ENCODE results near the gene TBATA. TPM values are rescaled to one million over a fixed set of nuclear protein-coding genes. Genes with fewer than 3 reads are reported as not detected.

The TBATA gene
- polyA plus RNA-seq, 1 of the 3 experiments (the other 2 are of a cell fraction), result not detected

- H3K36me3 ChIP-seq (replicated peaks in 1 of 2; ENCODE audit: control insufficient read depth in 1 of 2, insufficient read depth in 2 of 2, low read length in 1 of 2), result no peaks in the 10 kb centered on the region
- H2AFZ ChIP-seq (ENCODE audit: low read depth), result no peak overlapping the region
- DNase-seq, result no peak
- no peaks in the 10 kb centered on the region for H3K9me3 ChIP-seq
- H3F3A ChIP-seq (replicated peaks; ENCODE audit: insufficient read depth), result no peaks in the 10 kb centered on the region
- no peak overlapping the region for H3K4me3 ChIP-seq (ENCODE audit: low read depth in 2 of 2, low read length in 1 of 2)
- H3K79me2 ChIP-seq (ENCODE audit: insufficient read depth), result no peaks in the 10 kb centered on the region
- H4K20me1 ChIP-seq (ENCODE audit: insufficient read depth), result no peaks in the 10 kb centered on the region
- TF ChIP-seq TAF1 (IDR thresholded peaks at IDR 0.05; ENCODE audit: borderline replicate concordance, low read depth, low read length) (no peak), NRF1 (IDR thresholded peaks at IDR 0.05; ENCODE audit: low read depth, low read length) (no peak), GATA2 (CRISPR knock-in tag; IDR thresholded peaks at IDR 0.05) (no peak), NFIC (IDR thresholded peaks at IDR 0.05; ENCODE audit: borderline replicate concordance) (no peak), EZH2phosphoT487 (IDR thresholded peaks at IDR 0.05; ENCODE audit: borderline replicate concordance, low read depth) (no peak), RCOR1 (IDR thresholded peaks at IDR 0.05; ENCODE audit: low read length) (no peak), YY1 (IDR thresholded peaks at IDR 0.05; ENCODE audit: low read depth) (no peak), GABPA (IDR thresholded peaks at IDR 0.05; ENCODE audit: low read depth) (no peak), USF2 (IDR thresholded peaks at IDR 0.05; ENCODE audit: borderline replicate concordance, low read depth, low read length) (no peak), PBX3 (IDR thresholded peaks at IDR 0.05) (no peak), CTCF (IDR thresholded peaks at IDR 0.05) (no peak), FOXM1 (IDR thresholded peaks at IDR 0.05; ENCODE audit: low read depth) (no peak), RFX5 (IDR thresholded peaks at IDR 0.05; ENCODE audit: low read length) (no peak), MAX (IDR thresholded peaks at IDR 0.05; ENCODE audit: low read depth) (no peak), MEF2A (IDR thresholded peaks at IDR 0.05; ENCODE audit: borderline replicate concordance, low read depth) (no peak), MXI1 (IDR thresholded peaks at IDR 0.05; ENCODE audit: low read depth, low read length) (no peak), RAD21 (IDR thresholded peaks at IDR 0.05; ENCODE audit: low read length) (no peak), POLR2AphosphoS5 (IDR thresholded peaks at IDR 0.05; ENCODE audit: low read depth, low read length) (no peak)
- TF ChIP-seq, protein P1, sequence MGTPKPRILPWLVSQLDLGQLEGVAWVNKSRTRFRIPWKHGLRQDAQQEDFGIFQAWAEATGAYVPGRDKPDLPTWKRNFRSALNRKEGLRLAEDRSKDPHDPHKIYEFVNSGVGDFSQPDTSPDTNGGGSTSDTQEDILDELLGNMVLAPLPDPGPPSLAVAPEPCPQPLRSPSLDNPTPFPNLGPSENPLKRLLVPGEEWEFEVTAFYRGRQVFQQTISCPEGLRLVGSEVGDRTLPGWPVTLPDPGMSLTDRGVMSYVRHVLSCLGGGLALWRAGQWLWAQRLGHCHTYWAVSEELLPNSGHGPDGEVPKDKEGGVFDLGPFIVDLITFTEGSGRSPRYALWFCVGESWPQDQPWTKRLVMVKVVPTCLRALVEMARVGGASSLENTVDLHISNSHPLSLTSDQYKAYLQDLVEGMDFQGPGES (IDR thresholded peaks at IDR 0.05; ENCODE audit: low read depth, low read length), result no peak
- ChIA-PET POLR2A (no interaction called here), CTCF (interaction anchor here (2.4 kb wide), 1 partner anchor 199 kb away, joined by 14 read pairs; no protein-coding TSS in a partner anchor)
- no peak overlapping the region for H3K4me2 ChIP-seq
- H3K27ac ChIP-seq (ENCODE audit: low read depth in 2 of 2, low read length in 1 of 2), result no peak overlapping the region
- no peaks in the 10 kb centered on the region; a peak in 1 of 4 replicates for H3K4me1 ChIP-seq (ENCODE audit: control insufficient read depth in 1 of 2, insufficient read depth in 2 of 2, low read depth in 1 of 2, low read length in 1 of 2)
- H3K9me2 ChIP-seq, result no peaks in the 10 kb centered on the region
- H3K9ac ChIP-seq, result no peak overlapping the region
- no peaks in the 10 kb centered on the region for H3K27me3 ChIP-seq (ENCODE audit: insufficient read depth)
- WGBS (ENCODE audit: low lambda C conversion rate), result 70% methylated on average over 10 of the region's 10 CpGs
These were observed 36.2 kb downstream of the TBATA start for GRCh38 chr10:70748801-70749573.
